Measurements from ENCODE around the gene FAM3A. TPM values are rescaled to one million over a fixed set of nuclear protein-coding genes. Genes with fewer than 3 reads are reported as not detected.
"Not testable (repeated sequence)": the region's sequence is repeated elsewhere in the genome, so short reads cannot be mapped to it uniquely, and the experiment has no call there.

Gene FAM3A
- polyA plus RNA-seq, 4 donors = 25.6 to 43.5 (median 30.7) TPM

DNA sequence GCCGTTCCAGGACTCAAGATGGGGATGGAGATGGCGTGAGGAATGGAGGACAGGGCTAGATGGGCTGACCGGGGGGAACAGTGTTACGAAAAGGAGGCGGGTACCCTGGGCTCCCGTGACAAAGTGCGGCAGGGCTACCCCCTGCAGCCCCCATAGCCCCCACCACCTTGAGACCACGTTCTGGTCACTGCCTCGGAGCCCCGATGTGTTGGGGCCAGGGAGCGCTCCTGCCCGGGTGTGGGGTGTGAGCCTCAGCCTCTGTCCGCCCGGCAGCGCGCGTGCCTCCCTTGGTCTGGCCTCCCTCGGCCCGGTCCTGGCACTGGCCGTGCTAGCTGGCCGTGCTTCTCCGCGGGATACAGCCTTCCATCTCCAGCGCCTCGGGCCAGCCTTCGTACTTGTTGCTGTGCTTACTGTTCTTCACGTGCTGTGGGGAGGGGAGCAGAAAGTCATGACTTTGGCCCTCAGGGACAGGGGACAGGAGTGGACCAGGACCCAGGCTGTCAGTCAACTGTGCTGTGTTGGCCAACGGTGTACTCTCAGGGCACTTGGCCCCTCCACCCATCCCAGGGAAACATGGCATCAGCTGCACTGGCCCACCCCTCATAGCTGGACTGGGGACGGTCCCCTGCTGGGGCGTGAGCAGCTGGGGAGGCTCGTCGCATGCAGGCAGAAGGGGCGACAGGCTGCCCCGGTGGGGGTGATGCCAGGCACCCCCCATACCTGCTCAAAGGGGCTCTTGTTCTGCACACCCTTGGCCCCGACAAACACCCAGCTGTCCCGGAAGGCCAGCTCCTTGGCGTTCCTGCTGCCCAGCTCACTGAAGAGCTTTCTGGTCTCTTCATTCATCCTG lies 9.3 kb downstream of the FAM3A start:
- no peak for DNase-seq (ENCODE audit: low read depth in 4 of 4, low spot score in 3 of 4)

DNA sequence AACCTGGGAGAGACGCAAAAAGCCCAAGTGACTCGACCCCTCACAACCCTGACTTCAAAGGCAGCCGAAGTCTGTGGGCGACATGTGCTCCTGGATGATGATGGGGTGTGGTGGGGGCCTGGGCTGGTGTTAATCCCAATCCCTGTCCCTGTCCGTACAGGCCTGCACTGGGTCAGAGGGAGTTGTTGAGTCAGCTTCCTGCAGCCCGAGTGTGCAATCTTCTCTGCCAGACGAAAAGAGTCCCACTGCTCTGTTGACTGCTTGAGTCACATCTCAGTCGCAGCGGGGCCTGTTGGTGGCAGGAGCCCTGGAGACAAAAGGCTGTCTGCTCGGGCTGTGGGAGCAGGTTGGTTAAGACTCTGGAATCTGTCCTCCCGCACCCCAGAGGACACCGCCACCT lies 10.3 kb downstream of the FAM3A start:
- DNase-seq (ENCODE audit: low read depth in 4 of 4, low spot score in 3 of 4) = no peak

DNA sequence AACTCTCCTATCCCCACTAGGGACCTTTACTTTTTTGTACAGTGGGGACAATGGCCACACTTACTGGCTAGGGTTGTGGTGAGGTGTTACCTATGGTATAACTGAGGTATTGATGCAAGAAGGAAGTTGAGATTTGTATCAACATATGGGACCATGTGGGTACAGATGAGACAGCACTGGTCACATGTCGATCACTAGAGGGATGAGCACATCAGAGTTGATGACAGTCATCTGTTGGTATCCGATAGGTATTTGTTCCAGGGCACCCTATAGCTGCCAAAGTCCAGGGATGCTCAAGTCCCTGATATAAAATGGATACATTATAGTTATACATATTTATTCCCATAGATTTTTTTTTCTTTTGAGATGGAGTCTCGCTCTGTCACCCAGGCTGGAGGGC lies 13.0 kb downstream of the FAM3A start:
- DNase-seq (ENCODE audit: low read depth in 4 of 4, low spot score in 3 of 4) = no peak

DNA sequence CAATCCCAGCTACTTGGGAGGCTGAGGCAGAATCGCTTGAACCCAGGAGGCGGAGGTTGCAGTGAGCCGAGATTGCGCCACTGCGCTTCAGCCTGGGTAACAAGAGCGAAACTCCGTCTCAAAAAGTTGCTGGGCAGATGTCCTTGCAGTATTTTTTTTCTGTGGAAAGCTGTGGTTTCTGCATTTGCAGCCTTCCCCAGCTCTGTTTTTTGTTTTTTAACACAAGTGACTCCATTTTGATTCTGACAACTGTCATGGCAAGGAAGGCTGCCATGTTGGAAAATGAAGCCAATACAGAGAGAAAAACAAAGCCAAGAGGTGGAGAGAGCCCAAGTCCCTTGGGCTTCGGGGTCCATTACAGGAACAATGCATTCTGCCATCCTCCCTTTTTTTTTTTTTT lies 13.9 kb downstream of the FAM3A start:
- DNase-seq (ENCODE audit: low read depth in 4 of 4, low spot score in 3 of 4) = no peak

DNA sequence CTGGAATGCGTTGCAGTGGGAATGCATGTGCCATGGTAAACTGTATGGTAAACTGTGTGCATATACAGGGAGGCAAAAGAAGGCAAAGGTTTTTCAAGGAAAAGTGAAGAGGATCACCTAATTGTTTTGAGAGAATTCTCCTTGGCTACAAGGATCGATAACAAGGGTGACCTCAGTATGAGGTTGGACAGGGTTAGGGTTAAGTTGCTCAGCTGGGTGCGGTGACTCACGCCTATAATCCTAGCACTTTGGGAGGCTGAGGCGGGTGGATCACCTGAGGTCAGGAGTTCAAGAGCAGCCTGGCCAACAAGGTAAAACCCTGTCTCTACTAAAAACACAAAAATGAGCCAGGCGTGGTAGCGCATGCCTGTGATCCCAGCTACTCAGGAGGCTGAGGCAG lies 14.6 kb downstream of the FAM3A start:
- not testable (repeated sequence) for DNase-seq (ENCODE audit: low read depth in 4 of 4, low spot score in 3 of 4)

DNA sequence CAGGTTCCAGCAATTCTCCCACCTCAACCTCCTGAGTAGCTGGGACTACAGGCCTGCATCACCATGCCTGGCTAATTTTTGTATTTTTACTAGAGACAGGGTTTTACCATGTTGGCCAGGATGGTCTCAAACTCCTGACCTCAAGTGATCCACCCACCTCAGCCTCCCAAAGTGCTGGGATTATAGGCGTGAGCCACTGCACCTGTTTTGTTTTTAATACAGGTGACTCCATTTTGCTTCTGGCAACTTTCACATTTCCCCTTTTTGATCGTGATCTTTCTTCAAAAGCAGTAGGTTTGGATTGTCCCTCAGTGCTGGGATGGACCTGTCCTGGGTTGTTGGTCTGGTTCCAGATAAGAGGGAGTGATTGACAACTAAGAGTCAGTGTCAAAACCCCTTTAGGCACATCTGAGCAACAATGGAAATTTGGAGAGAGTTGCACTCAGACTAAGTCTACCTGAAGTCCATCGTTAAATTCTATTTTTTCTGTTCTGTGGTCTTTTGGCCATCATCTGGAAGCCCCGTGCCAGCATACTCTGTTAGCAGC lies 19.4 kb downstream of the FAM3A start:
- DNase-seq (ENCODE audit: low read depth in 4 of 4, low spot score in 3 of 4) = not testable (repeated sequence)

DNA sequence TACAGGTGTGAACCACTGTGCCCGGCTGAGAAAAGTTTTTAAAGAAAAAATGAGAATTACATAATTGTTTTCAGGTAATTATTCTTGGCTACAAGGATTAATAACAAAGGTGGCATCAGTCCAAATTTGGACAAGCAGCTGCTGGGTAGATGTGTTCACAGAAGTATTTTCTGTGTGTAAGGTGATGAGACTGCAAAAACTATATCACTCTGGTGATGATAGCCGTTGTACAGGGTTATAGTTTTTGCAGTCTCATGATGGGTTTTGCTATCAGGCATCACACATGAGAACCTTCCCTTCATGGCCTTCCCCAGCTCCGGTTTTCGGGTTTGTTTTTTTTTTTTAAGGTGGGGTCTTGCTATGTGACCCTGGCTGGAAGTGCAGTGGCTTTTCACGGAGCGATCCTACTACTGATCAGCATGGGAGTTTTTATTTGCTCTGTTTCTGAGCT lies 20.5 kb downstream of the FAM3A start:
- DNase-seq (ENCODE audit: low read depth in 4 of 4, low spot score in 3 of 4) = no peak

DNA sequence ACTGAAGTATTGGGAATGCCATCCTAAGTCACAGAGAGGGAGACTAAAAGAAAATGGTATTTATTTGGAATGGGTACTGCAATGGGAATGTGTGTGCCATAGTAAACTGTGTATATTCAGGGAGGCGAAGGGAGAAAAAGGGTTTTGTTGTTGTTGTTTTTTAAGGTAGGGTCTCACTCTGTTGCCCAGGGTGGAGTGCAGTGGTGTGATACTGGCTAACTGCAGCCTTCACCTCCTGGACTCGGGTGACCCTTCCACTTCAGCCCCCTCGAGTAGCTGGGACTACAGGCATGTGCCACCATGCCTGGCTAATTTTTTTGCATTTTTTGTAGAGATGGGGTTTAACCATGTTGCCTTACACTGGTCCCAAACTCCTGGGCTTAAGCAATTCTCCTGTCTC lies 21.3 kb downstream of the FAM3A start:
- no peak for DNase-seq (ENCODE audit: low read depth in 4 of 4, low spot score in 3 of 4)

DNA sequence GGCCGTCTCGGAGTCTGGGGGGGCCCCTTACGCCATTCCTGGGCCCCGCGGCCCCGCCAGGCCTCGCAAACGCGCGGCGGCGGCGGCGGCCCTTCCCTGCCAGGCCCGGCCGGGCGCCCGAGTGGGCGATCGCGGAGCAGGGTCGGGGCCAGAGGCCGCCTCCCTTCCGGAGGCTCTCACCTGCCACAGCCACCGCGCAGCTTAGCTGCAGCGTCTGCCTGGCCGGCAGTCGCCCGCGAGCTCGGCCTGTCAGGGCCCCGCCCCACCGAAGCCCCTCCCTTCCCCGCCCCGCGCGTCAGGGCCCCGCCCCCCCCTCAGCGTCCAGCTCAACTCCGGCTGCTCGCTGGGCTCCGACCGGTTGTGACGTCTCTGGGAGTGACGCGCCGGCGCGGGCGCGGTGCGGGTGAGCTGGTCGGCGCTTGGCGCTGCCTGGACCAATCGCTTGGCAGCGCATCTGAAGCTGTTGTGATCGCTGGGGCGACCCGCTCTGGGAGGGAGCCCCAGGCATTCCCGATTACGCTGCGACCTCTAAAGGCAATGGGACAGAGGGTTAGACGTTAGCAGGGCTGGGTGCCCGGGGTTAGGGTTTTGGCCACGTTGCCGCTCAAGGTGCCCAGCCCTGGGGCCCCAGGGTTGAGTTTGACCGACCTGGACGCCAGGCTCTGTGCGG lies 25.5 kb downstream of the FAM3A start, which contains the start of gene SLC10A3:
Gene SLC10A3 (minus strand): TSS at position 216 of the 670 bp plus-strand sequence. CDS start 1,689 bp downstream, outside the sequence.
- DNase-seq (ENCODE audit: low read depth in 4 of 4, low spot score in 3 of 4) = peak; percentile 71 to 78 (median 76)

DNA sequence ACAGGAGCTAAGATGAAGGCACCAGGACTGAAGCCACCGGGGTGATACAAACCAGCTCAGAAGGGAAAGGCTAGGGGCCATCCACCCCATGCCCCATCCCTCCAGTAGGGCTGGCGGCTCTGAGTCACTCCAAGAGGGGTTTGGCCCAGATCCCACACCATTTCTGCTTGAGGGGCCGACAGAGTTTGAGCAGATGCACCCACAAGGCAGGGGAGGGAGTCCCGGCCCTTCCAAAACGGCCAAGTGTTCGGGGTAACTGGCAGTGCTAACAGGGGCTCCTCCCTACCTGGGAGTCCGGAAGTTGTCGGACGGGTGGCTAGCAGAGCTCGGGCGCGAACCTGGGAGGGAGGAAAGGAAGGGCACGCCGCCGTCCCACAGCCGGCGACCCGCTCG lies 26.0 kb downstream of the FAM3A start:
- no peak for DNase-seq (ENCODE audit: low read depth in 4 of 4, low spot score in 3 of 4)

DNA sequence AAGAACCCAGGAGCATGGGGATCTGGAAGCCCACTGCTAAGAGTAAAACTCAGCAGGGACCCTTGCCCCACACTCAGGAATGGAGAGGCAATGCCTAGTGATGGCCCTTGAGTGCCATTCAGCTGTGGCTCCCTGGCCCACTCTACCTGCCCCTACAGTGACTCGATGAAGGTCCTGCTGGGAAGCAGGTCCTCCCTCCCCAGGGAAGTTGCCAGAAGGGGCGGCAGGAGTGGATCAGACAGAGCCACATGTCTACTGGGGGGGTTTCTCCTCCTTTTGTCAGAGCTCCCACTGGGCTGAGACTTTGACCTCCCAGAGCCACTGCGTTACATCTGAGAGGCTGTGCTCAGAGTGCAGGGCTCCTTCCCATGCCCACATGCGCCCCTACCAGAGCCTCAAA lies 26.9 kb downstream of the FAM3A start:
- DNase-seq (ENCODE audit: low read depth in 4 of 4, low spot score in 3 of 4) = no peak

DNA sequence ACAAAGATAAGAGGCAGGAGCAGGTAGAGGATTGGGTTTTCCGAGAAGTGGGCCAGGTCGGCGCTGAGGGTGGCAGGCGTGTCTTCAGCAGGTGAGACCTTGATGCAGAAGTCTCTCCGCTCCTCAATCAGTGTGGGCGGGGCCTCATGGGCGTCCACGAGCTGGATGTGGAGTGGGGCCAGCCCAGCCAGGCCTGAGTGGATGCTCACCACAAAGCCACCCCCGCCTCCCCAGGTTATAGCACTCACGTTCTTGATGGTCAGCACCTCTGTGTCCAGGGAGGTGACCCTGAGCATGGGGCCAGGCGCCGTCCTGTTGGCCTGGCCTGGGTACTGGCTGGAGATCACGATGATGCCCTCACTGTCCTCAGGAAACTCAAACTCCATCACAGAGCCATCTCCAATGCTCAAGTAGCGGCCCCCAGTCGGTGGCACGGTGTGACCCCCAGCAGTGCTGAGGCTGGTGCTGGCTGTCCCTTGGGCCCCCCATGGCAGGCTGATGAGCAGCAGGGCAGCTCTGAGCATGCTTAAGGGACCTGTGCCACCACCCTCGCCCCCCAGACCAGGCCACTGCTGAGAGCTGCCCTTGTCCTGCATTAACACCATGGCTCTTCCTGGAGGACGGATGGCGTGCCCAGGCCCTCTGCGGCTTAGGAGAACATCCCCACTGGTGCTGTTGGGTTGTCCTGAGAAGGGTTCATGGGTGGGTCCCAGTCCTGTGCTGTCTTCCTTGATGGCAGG lies 27.5 kb downstream of the FAM3A start:
- DNase-seq (ENCODE audit: low read depth in 4 of 4, low spot score in 3 of 4) = no peak

DNA sequence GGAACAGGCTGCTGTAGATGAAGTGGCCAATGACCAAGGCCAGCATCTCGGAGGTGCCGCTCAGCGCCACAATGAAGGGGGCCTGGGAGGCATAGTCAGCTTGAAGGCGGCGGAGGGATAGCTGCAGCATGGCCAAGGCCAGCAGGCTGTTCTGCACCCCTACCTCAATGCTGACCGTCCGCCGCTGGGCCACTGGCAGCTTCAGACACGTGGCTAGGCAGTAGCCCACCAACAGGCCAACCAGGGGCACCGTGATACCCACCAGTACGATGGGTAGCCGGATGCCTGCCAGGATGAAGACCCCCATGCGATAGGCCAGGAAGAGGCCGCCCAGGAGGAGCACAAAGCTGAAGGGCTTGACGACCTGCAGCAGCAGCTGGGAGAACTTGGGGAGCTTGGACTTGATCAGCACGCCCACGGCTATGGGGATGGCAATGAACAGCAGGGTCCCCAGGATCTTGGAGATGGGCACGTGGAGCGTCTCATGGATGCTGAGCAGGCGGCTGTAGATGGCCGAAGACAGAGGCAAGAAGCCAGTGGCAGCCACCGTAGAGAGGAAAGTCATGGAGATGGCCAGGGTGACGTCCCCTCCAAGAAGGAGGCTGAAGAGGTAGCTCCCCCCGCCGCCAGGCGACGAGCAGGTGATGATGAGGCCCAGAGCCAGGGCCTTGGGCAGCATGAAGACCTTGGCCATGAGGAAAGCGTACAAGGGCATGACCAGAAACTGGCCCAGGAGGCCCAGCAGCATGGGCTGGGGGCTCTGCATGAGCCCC lies 28.3 kb downstream of the FAM3A start:
- DNase-seq (ENCODE audit: low read depth in 4 of 4, low spot score in 3 of 4) = no peak

DNA sequence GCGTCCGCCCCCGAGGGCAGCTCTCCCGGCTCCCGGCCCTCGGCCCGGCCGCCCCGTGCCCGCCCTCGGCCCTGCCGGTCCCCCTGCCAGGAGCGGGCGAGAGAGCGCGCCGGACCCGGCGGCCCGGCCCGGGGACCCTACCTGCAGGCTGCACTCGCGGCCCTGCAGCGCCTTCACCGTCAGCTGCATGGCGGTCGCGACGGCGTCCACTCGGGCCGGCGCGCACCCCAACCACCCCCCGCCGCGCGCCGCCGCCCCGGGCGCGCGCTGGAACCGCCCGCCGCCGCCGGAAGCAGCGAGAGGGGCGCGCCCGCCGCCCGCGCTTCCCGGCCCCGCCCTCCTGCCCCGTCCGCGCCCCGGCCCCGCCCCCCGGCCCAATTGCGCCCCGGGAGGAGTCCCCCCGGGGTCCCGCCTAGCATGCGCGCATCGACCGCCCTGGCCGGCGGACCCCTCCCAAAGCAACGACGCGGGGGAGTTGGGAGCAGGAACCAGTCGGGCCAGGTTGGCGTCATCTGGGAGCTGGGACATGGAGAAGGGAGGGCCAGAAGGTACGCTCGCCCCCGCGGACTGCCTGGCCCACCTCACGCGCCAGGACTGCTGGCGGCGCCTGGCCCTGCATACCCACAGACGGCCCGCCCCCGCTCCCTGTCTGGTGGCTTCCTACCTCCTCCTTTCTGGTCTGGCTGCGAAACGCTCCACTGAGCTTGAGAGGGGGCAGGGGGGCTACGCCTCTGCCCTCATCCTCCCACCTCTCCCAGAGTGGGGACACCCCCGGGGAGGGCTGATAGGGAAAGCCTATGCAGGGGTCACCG lies 29.4 kb downstream of the FAM3A start, which contains the start of gene UBL4A:
Gene UBL4A (minus strand): TSS at position 220 of the 812 bp plus-strand sequence. CDS start 31 bp downstream, at position 189.
- DNase-seq (ENCODE audit: low read depth in 4 of 4, low spot score in 3 of 4) = peak in 3 of 4 donors; percentile 44 to 58 (median 52)

DNA sequence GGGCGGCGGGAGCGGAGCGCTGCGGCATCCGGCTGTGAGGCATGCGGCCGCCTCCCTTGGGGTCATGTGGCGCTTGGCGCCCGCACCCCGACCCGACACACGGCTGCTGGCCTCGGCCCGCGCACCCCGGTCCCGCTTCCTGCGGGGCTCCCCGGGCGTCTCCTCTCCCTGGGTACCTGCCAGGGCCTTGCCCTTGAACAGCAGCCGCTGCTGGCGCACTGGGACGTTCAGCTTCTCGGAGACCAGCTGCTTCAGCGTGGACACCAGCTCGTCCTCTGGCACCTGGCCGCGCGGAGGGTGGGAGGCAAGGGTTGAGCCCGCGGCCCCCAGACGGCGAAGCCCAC lies 30.0 kb downstream of the FAM3A start:
- DNase-seq (ENCODE audit: low read depth in 4 of 4, low spot score in 3 of 4) = no peak

DNA sequence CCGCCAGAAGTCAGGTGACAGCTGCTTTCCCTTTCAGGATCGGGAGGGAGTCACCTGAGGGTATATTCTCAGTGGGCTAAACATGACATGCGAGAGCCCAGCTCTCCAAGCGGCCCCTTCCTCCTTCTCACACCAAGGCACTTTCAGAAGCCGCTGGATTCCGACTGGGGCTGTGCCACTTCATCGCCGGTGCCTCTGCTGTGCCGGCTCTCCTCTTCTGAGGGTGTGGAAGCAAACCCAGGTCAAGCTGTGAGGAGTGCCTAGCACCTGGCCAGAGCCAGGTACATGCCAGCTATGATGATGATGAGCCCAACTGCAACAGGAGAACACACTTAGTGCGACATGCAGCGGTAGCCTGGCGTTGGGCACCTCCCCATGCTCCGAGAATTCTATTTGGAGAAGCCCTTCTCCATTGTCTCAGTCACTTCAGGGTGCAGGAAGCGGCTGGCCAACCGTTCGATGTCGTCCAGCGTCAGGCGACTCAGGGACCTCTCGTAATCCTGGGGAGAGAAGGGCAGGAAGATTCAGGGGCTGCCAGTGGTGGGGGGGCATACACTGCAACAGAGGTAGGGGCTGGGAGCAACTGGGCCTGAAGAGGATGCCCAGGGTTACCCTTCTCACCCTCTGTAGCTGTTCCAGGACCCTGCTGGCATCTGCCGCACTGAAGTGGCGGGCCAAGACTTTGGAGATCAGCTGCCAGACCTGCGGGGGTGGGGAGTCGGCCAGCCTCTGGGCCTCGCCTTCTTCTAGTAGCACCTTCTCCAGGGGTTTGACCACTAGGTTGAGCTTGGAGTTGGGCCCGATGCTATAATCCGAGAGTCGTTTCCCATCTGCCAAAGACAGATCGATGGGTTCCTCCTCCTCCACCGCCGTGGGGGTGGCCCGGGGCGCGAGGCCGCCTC lies 30.6 kb downstream of the FAM3A start:
- DNase-seq (ENCODE audit: low read depth in 4 of 4, low spot score in 3 of 4) = no peak

DNA sequence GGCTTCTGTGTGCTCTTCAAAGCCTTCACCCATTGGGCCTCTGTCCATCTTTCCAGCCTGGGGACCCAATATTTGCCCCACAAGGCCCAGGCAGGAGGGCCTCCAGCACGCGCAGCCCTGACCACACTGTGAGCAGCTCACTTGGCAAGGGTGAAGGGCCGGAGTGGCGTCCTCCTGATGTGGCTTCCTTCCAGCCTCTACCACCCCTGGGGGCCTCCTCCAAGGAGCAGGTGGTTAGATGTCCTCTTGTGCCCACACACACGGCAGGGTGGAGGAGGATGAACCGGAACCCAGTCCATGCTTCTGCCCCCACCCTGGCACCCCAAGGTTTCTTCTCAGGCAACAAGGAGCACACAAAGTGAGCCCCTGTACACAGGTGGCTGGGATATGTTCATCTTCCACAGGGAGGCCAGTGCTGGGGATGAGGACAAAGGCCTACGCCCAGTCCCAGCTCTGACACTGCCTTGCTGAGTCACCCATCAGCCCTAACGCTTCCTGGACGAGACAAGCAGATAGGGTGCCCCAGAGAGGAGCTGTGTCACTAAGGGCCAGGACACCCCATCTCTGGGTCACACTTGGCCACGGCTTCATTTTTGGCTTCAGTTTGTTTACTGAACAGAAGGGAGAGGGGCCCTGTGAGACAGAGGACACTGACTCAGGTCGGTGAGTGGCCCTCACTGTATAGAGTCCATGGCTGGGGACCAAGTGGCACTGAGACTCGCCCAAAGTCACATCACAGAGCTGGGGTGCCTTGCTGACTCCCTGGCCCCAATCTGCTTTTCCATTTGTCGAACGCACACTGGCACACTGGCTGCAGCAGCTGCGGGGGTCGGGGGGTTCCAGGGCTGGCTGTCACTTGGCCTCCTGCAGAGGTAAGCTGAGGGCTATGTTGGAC lies 31.5 kb downstream of the FAM3A start:
- DNase-seq (ENCODE audit: low read depth in 4 of 4, low spot score in 3 of 4) = no peak

Measured in left renal pelvis (tissue), 4 donors.